ENCODE results near the gene TMEM179. TPM values are rescaled to one million over a fixed set of nuclear protein-coding genes. Genes with fewer than 3 reads are reported as not detected.
"Not testable (repeated sequence)": the region's sequence is repeated elsewhere in the genome, so short reads cannot be mapped to it uniquely, and the experiment has no call there.

Gene TMEM179
- total RNA-seq, 1 donor from 2014 or later, result 29.2 TPM

DNA sequence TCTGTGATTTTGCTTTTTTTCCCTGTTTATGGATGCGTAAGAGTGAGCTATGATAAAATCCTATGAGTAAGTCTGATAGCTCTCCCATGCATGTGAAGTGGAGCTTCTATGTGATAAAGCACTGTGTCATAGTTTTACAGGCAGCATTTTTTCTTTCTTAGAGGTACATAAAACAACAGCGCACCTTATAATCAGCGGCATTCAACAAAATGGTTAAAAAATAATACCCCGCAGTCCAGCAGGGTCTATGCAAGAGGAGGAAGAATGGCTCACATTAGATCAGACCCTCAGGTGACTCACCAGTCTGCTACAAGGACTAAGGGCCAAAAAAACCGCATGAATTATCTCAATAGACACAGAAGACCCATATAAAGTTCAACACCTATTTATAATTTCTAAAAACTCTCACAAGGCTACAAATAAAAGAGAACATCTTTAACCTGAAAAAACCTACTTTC, 33.0 kb upstream of the TMEM179 start:
- DNase-seq, result no peak

GRCh38 chr14:104636846-104637545, 32.4 kb upstream of the TMEM179 start:
- DNase-seq, result not testable (repeated sequence)

GRCh38 chr14:104636131-104636530, 31.6 kb upstream of the TMEM179 start:
- DNase-seq, result no peak

DNA sequence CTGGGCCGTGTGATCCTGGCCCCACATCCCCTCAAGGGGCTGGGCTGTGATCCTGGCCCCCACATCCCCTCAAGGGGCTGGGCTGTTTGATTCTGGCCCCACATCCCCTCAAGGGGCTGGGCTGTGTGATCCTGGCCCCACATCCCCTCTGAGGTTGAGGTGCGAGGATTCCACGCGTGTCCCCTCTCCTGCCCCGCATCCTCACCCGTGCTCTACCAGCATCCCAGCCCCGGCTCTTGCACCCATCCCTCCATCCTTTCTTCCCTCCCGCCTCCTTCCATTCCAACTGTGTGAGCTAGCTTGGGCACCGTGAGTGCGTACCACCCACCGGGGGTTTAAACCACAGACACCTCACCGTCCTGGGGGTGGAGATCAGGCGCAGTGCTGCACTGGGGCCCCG, 31.1 kb upstream of the TMEM179 start:
- DNase-seq, result no peak

GRCh38 chr14:104634886-104635570, 30.5 kb upstream of the TMEM179 start:
- DNase-seq, result no peak

GRCh38 chr14:104634138-104634760, 29.7 kb upstream of the TMEM179 start:
- no peak for DNase-seq

DNA sequence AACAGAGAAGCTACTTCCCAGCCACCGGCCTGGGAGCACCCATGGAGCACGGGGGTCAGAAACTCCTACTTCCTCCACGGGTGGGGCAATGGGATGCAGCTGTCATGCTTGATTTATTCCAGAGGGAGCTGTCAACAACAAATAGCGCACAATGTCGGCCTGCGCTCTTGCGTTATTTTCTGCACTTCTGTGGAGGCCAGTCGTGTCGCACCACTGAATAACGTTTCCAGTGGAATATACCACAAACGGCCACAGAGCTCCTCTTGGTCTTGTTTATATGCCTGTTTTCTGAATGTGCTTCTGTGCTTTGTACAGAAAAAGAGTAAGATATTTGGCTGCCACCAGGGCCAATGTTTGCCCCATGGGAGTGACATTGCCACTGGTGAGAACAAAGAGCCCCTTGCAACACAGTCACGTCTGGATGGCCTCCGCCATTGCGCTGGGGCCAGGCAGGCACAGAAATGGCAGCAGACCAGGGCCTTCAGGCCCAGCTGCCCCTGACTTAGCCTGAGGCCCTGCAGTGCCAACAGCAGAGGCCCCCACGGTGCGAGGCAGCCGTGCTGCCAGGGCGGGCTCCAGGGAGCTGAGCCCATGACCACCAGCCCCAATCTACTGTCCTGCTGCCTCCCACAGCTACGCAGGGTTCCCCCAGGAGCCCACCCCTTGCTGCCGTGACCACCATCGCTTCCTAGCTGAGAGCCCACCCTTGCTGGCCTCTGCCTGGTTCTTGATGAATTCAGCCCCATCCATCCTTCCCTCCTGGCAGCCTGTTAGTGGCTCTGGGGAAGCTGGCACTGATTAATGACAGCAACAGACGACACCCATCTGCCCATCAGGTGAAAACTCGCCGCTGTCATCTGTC, 28.9 kb upstream of the TMEM179 start:
- peak; percentile 55 for DNase-seq

DNA sequence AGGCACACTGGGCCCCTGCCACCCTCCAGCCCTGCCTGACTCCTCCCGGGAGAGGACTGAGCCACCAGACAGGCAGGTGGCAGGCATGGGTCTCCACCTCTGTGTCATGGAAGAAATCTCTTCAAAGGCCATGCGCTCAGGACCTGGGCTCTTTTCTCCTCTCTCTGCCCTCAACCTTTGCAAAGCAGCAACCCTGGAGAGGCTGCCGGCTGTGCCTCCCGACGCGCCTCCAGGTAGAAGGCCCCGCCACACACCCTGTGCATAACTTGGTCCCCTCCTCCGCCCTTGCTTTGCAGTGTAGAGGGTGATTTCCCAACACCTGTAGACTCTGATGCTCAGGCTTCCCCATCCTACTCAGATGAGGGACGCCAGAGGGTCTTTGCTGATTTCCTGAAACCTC, 28.2 kb upstream of the TMEM179 start:
- DNase-seq, result no peak

DNA sequence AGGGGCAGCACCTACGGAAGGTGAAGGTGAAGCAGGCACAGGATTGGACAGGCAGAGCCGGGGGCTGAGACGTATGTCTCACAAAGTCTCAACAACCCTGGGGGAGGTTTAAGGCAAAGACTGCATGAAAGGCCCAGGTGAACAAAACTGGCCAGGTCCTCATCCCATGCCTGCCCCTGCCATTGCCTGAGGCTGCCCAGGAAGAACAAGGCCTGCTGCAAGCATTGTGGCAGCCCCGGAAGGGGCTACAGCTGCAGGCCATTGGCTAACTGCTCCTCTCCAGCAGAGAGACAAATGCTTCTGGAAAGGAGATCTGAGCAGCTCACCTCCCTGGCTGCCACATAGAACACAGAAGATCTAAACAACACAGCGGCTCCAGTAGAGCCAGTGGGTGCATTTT, 20.4 kb upstream of the TMEM179 start:
- DNase-seq, result no peak

DNA sequence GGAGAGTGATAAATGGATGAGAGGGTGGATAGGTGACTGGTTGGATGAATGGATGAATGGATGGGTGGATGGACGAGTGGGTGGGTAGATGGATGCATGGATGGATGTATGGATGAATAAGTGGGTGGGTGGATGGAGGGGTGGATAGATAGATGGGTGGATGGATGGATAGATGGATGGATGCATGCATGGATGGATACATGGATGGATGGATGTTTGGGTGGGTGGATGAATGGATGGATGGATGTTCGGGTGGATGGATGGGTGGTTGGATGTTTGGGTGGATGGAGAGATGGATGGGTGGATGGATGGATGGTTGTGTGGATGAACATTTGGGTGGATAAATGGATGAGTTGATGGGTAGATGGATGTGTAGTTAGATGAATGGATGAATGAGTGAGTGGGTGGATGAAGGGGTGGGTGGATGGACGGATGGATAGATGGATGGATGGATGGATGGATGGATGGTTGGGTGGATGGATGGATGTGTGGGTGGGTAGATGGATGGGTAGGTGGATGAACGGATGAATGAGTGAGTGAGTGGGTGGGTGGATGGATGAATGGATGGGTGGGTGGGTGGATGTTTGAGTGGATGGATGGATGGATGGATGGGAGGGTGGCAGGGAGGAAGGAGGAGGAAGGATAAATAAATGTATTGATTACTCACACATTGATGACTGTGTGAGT, 9.7 kb upstream of the TMEM179 start:
- DNase-seq, result no peak

- DNase-seq, result no peak
Observed at GRCh38 chr14:104611881-104612280, 7.3 kb upstream of the TMEM179 start.

- no peak for DNase-seq
Observed at GRCh38 chr14:104610749-104611310, 6.3 kb upstream of the TMEM179 start.

GRCh38 chr14:104609666-104610065, 5.1 kb upstream of the TMEM179 start:
- no peak for DNase-seq

GRCh38 chr14:104603711-104604401, 716 bp downstream of the TMEM179 start:
- DNase-seq, result no peak

DNA sequence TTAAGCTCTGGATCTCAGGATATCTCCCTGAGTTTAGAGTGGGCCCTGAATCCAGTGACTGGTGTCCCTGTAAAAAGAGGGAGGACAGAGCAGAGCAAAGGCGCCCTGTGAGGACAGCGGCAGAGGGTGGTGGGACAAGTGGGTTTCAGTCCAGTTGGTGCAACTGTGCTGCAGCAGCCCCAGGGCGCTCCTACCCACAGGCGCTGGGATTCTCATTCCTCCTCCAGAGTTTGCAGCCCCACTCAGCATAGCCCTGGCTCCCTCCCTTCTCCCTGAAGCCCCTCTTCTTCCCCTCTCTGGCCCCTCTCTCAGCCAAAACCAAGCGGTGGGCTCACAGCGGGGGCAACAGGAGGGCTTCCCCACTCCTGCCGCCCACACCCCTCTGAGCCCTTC, 1.6 kb downstream of the TMEM179 start:
- no peak for DNase-seq

- no peak for DNase-seq
Observed at GRCh38 chr14:104602315-104602932, 2.1 kb downstream of the TMEM179 start.

GRCh38 chr14:104601786-104602185, 2.8 kb downstream of the TMEM179 start:
- DNase-seq, result no peak

DNA sequence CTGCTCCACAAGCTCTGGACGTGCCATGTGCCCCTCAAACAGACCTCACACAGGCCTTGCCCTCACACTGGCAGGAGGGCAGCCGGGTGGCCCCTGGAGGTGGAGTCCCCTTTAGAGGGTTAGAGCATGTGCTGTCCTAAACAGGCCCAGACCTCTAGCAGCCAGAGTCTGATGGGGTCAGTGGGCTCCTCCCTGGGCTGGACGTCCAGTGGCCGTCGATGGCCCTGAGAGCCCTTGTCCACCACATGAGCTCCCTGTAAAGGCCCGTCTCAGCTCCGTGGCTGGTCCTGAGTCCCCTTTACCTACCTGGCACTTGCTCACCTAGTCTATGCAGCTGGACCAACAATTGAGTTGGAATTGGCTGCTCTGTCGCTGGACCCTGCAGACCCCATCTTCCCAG, 3.8 kb downstream of the TMEM179 start:
- no peak for DNase-seq

DNA sequence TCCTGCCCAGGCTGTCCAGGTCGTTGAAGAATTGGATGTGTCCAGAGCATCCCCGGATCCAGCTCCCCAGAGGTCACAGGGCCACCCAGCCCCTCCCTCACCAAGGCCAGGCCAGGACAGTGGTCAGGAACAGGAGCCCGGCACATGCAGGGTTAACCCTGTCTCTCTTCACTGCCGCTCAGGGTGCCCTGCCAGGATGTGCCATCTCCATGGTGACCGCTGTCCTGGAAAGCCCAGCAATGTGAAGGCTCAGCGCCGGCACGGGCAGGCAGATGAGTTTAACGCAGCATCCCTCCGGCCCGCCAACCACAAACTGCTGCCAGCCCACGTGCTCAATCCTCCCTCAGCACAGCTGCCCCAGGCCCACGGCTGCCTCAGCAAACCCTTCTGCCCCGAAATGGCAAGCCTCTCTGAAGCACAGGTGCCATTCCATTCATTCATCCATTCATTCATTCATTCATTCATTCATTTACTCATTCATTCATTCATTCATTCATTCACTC, 4.4 kb downstream of the TMEM179 start:
- DNase-seq, result peak; percentile 67

GRCh38 chr14:104599446-104599845, 5.1 kb downstream of the TMEM179 start:
- DNase-seq, result no peak

Measured in occipital lobe (tissue), 2 donors.